Tibial artery (tissue), 4 donors: ENCODE results near the gene CDK13.

Experiments
- DNase-seq, 2 donors: peaks; one replicate each; pipeline ENCODE4 v3.0.0-alpha.2; 2019
- H3K27ac ChIP-seq, 2 donors: fragments of 200-600 bp; sonication (generic) in 1 of 2; 1 replicate in 1 of 2; 2 replicates in 1 of 2; pipeline ENCODE4 v1.5.1; 2018 to 2019; ENCODE audit warnings: mild to moderate bottlenecking in 1 of 2
- H3K27me3 ChIP-seq, 2 donors: fragments of 200-600 bp; sonication (generic) in 1 of 2; one replicate each; pipeline versions ENCODE4 v1.5.1 to v1.6.0; 2016 to 2019
- H3K36me3 ChIP-seq, 3 donors: fragments of 200-600 bp; sonication (generic) in 2 of 3; one replicate each; pipeline ENCODE4 v1.5.1; 2016 to 2019; ENCODE audit warnings: mild to moderate bottlenecking in 2 of 3
- H3K4me1 ChIP-seq, 4 donors: fragments of 200-600 bp; sonication (generic) in 2 of 4; 1 replicate in 3 of 4; 2 replicates in 1 of 4; pipeline ENCODE4 v1.5.1; 2016 to 2019
- H3K4me3 ChIP-seq, 2 donors: fragments of 200-600 bp; sonication (generic) in 1 of 2; 1 replicate in 1 of 2; 2 replicates in 1 of 2; pipeline ENCODE4 v1.5.1; 2018 to 2019; ENCODE audit warnings: mild to moderate bottlenecking in 2 of 2
- H3K9me3 ChIP-seq, 3 donors: fragments of 200-600 bp; sonication (generic) in 1 of 3; one replicate each; pipeline ENCODE4 v1.5.1; 2016 to 2019
- intact Hi-C: fragments of 100-400 bp; cut with DNase I; formaldehyde crosslinking; loops from one replicate; pipeline ENCODE4 v1.15.0; 2023; ENCODE audit warnings: low total_unique reads
- TF ChIP-seq, protein P1 (sequence below), 2 experiments: fragments of 200-600 bp in 1 of 2; fragments of 450-650 bp in 1 of 2; IDR thresholded peaks; one replicate each; pipeline ENCODE4 v1.5.1; 2017 to 2019; ENCODE audit warnings: antibody characterized with exemption in 2 of 2, mild to moderate bottlenecking in 1 of 2, moderate library complexity in 1 of 2

CDK13 gene

GRCh38 chr7:40092182-40092581 is 142.1 kb downstream of the CDK13 start:
- TF ChIP-seq, protein P1, sequence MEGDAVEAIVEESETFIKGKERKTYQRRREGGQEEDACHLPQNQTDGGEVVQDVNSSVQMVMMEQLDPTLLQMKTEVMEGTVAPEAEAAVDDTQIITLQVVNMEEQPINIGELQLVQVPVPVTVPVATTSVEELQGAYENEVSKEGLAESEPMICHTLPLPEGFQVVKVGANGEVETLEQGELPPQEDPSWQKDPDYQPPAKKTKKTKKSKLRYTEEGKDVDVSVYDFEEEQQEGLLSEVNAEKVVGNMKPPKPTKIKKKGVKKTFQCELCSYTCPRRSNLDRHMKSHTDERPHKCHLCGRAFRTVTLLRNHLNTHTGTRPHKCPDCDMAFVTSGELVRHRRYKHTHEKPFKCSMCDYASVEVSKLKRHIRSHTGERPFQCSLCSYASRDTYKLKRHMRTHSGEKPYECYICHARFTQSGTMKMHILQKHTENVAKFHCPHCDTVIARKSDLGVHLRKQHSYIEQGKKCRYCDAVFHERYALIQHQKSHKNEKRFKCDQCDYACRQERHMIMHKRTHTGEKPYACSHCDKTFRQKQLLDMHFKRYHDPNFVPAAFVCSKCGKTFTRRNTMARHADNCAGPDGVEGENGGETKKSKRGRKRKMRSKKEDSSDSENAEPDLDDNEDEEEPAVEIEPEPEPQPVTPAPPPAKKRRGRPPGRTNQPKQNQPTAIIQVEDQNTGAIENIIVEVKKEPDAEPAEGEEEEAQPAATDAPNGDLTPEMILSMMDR (IDR thresholded peaks at IDR 0.05), result no peak
- no peaks in the 10 kb centered on the region for H3K27me3 ChIP-seq
- no peaks in the 10 kb centered on the region for H3K9me3 ChIP-seq
- intact Hi-C loops, result no loop called here
- peaks cover 0 to 15% (median 0%) of the 10 kb centered on the region in 4 donors for H3K4me1 ChIP-seq
- H3K36me3 ChIP-seq, result peaks cover 40 to 68% (median 60%) of the 10 kb centered on the region in 3 donors
- no peak overlapping the region for H3K27ac ChIP-seq
- DNase-seq, result no peak
- H3K4me3 ChIP-seq, result no peak overlapping the region

GRCh38 chr7:40093631-40094350 is 143.7 kb downstream of the CDK13 start:
- H3K27me3 ChIP-seq, result no peaks in the 10 kb centered on the region
- H3K36me3 ChIP-seq, result peaks cover 30 to 55% (median 51%) of the 10 kb centered on the region in 3 donors
- no peaks in the 10 kb centered on the region for H3K9me3 ChIP-seq
- intact Hi-C loops, result no loop called here
- no peak overlapping the region for H3K27ac ChIP-seq
- DNase-seq, result no peak
- TF ChIP-seq, protein P1 (IDR thresholded peaks at IDR 0.05), result no peak
- H3K4me1 ChIP-seq, result peaks cover 0 to 31% (median 5%) of the 10 kb centered on the region in 4 donors
- H3K4me3 ChIP-seq, result no peak overlapping the region

GRCh38 chr7:40095230-40095629 is 145.2 kb downstream of the CDK13 start:
- H3K4me3 ChIP-seq, result no peak overlapping the region
- no peaks in the 10 kb centered on the region for H3K27me3 ChIP-seq
- DNase-seq, result no peak
- H3K27ac ChIP-seq, result no peak overlapping the region
- TF ChIP-seq, protein P1 (IDR thresholded peaks at IDR 0.05), result no peak
- H3K9me3 ChIP-seq, result no peaks in the 10 kb centered on the region
- H3K36me3 ChIP-seq, result peaks cover 17 to 43% (median 36%) of the 10 kb centered on the region in 3 donors
- H3K4me1 ChIP-seq, result peaks cover 0 to 43% (median 5%) of the 10 kb centered on the region in 4 donors
- intact Hi-C loops, result no loop called here

- TF ChIP-seq, protein P1 (IDR thresholded peaks at IDR 0.05), result no peak
- intact Hi-C loops, result no loop called here
- no peak overlapping the region for H3K27ac ChIP-seq
- H3K27me3 ChIP-seq, result no peaks in the 10 kb centered on the region
- peaks cover 17 to 37% (median 31%) of the 10 kb centered on the region in 3 donors for H3K36me3 ChIP-seq
- no peak for DNase-seq
- H3K4me1 ChIP-seq, result peaks cover 0 to 45% (median 5%) of the 10 kb centered on the region in 4 donors
- H3K9me3 ChIP-seq, result no peaks in the 10 kb centered on the region
- H3K4me3 ChIP-seq, result no peak overlapping the region
Observed at GRCh38 chr7:40095695-40096327, 145.8 kb downstream of the CDK13 start.

- intact Hi-C loops, result no loop called here
Observed at GRCh38 chr7:40097728-40098127, 147.7 kb downstream of the CDK13 start.

More at GRCh38 chr7:40097728-40098127, 147.7 kb downstream of the CDK13 start:
- Histone ChIP-seq H3K36me3 (peaks cover 16 to 33% (median 23%) of the 10 kb centered on the region in 3 donors), H3K4me3 (no peak overlapping the region), H3K4me1 (peaks cover 0 to 60% (median 7%) of the 10 kb centered on the region in 4 donors), H3K9me3 (no peaks in the 10 kb centered on the region), H3K27me3 (no peaks in the 10 kb centered on the region), H3K27ac (peak overlapping the region in 1 of 2 donors; percentile 4)
- TF ChIP-seq, protein P1 (IDR thresholded peaks at IDR 0.05), result no peak
- DNase-seq, result no peak
